CD14-positive monocyte (primary cell): ENCODE results near the gene ZNF143. TPM values are rescaled to one million over a fixed set of nuclear protein-coding genes. Genes with fewer than 3 reads are reported as not detected.

Experiments used
- DNase-seq, 3 donors: peaks; one replicate each; pipeline ENCODE4 v3.0.0-alpha.2; 2011 to 2022
- H2AFZ ChIP-seq: 2 replicates; pipeline ENCODE4 v1.6.0; 2012; ENCODE audit warnings: mild to moderate bottlenecking, low read depth, low read length, inconsistent platforms; ENCODE audit not compliant: insufficient read depth, poor library complexity, severe bottlenecking
- H3K27ac ChIP-seq, 2 donors: 1 replicate in 1 of 2; 2 replicates in 1 of 2; pipeline ENCODE4 v1.5.1; 2012 to 2013; ENCODE audit warnings: low read length in 2 of 2, control low read depth in 1 of 2, inconsistent platforms in 1 of 2, low read depth in 1 of 2, mild to moderate bottlenecking in 1 of 2
- H3K27me3 ChIP-seq, 2 donors: one replicate each; pipeline versions ENCODE4 v1.6.0 to v1.6.1; 2011 to 2013; ENCODE audit warnings: low read length in 2 of 2; ENCODE audit not compliant: control insufficient read depth in 2 of 2, insufficient read depth in 2 of 2
- H3K36me3 ChIP-seq, 2 donors: replicated peaks in 1 of 2; 1 replicate in 1 of 2; 2 replicates in 1 of 2; pipeline versions ENCODE4 v1.5.1 to v1.6.1; 2012 to 2013; ENCODE audit warnings: low read length in 2 of 2, control low read depth in 1 of 2, inconsistent platforms in 1 of 2, mild to moderate bottlenecking in 1 of 2; ENCODE audit not compliant: insufficient read depth in 2 of 2, control insufficient read depth in 1 of 2
- H3K4me1 ChIP-seq, 2 donors: 1 replicate in 1 of 2; 2 replicates in 1 of 2; pipeline versions ENCODE4 v1.5.1 to v1.6.1; 2012 to 2013; ENCODE audit warnings: low read length in 2 of 2, control low read depth in 1 of 2, inconsistent platforms in 1 of 2, mild to moderate bottlenecking in 1 of 2, moderate library complexity in 1 of 2; ENCODE audit not compliant: insufficient read depth in 2 of 2, control insufficient read depth in 1 of 2
- H3K4me2 ChIP-seq: replicated peaks from 2 replicates; pipeline ENCODE3; 2012; ENCODE audit warnings: low read length, moderate library complexity, mild to moderate bottlenecking; ENCODE audit not compliant: poor library complexity, severe bottlenecking; ENCODE audit errors: extremely low read depth
- H3K4me3 ChIP-seq, 3 experiments: fragments of 200-600 bp in 1 of 3; sonication (generic) in 1 of 3; replicated peaks in 1 of 3; 1 replicate in 2 of 3; 2 replicates in 1 of 3; pipeline ENCODE4 v1.5.1; 2011 to 2013; ENCODE audit warnings: low read length in 3 of 3, mild to moderate bottlenecking in 3 of 3, control low read depth in 2 of 3, low read depth in 2 of 3, inconsistent platforms in 1 of 3, moderate library complexity in 1 of 3
- H3K79me2 ChIP-seq: 2 replicates; pipeline ENCODE4 v1.6.0; 2012; ENCODE audit warnings: mild to moderate bottlenecking, control low read depth, inconsistent platforms, low read length, moderate library complexity; ENCODE audit not compliant: insufficient read depth
- H3K9ac ChIP-seq: 2 replicates; pipeline ENCODE4 v1.6.0; 2017; ENCODE audit warnings: low read length, mild to moderate bottlenecking; ENCODE audit not compliant: insufficient read depth, poor library complexity, severe bottlenecking
- H3K9me3 ChIP-seq, 2 donors: replicated peaks in 1 of 2; 1 replicate in 1 of 2; 2 replicates in 1 of 2; pipeline versions ENCODE4 v1.5.1 to v1.6.1; 2012 to 2013; ENCODE audit warnings: low read length in 2 of 2, control low read depth in 1 of 2; ENCODE audit not compliant: control insufficient read depth in 1 of 2, insufficient read depth in 1 of 2
- H4K20me1 ChIP-seq: 2 replicates; pipeline ENCODE4 v1.6.0; 2012; ENCODE audit warnings: mild to moderate bottlenecking, low read length, control low read depth, moderate library complexity; ENCODE audit not compliant: insufficient read depth
- H3K27ac Mint-ChIP-seq, 7 donors: one replicate each; pipeline ENCODE4 v1.8.0; 2020; ENCODE audit warnings: mild to moderate bottlenecking in 7 of 7, mixed read lengths in 7 of 7, moderate library complexity in 6 of 7, inconsistent platforms in 2 of 7
- H3K27me3 Mint-ChIP-seq, 3 donors: one replicate each; pipeline ENCODE4 v1.8.0; 2021 to 2022; ENCODE audit warnings: low read depth in 3 of 3, mild to moderate bottlenecking in 3 of 3, mixed read lengths in 3 of 3, moderate library complexity in 3 of 3, inconsistent platforms in 1 of 3
- H3K36me3 Mint-ChIP-seq, 2 donors: one replicate each; pipeline ENCODE4 v1.8.0; 2020; ENCODE audit warnings: mixed read lengths in 2 of 2, inconsistent platforms in 1 of 2, mild to moderate bottlenecking in 1 of 2
- H3K4me1 Mint-ChIP-seq: one replicate; pipeline ENCODE4 v1.8.0; 2020; ENCODE audit warnings: mild to moderate bottlenecking, mixed read lengths
- H3K4me3 Mint-ChIP-seq, 2 donors: one replicate each; pipeline ENCODE4 v1.8.0; 2020; ENCODE audit warnings: mild to moderate bottlenecking in 2 of 2, mixed read lengths in 2 of 2, moderate library complexity in 1 of 2
- H3K9me3 Mint-ChIP-seq, 7 donors: one replicate each; pipeline ENCODE4 v1.8.0; 2020 to 2022; ENCODE audit warnings: mixed read lengths in 7 of 7, mild to moderate bottlenecking in 6 of 7, moderate library complexity in 6 of 7, inconsistent platforms in 2 of 7
- WGBS: methylation state at CpG from one replicate; pipeline ENCODE4 v1.1.5; 2013; ENCODE audit warnings: missing lambda C conversion rate; ENCODE audit not compliant: insufficient coverage; 5-methylcytosine and 5-hydroxymethylcytosine counted together
- intact Hi-C, 2 donors: fragments of 100-400 bp; cut with micrococcal nuclease; formaldehyde crosslinking; loops; one replicate each; pipeline versions ENCODE4 v1.15.0 to v1.15.1; 2023
- polyA plus RNA-seq, 3 donors: library from polyadenylated mRNA; depleted of rRNA in 1 of 3; unstranded in 2 of 3; stranded (reverse) in 1 of 3; fragments of 300-500 nt in 2 of 3; fragments of >200 nt in 1 of 3; fragmentation: Illumina TruSeq in 2 of 3; gene quantifications; 1 replicate in 2 of 3; 2 replicates in 1 of 3; pipeline ENCODE4 v1.2.3, GENCODE V29; 2012 to 2021
- TF ChIP-seq, protein P1 (sequence below): fragments of 200-600 bp; IDR thresholded peaks from one replicate; pipeline ENCODE4 v1.8.0; 2022; ENCODE audit warnings: antibody characterized with exemption, mild to moderate bottlenecking

Gene ZNF143
- polyA plus RNA-seq, 3 donors = 26.8 to 30.5 (median 30.1) TPM

DNA sequence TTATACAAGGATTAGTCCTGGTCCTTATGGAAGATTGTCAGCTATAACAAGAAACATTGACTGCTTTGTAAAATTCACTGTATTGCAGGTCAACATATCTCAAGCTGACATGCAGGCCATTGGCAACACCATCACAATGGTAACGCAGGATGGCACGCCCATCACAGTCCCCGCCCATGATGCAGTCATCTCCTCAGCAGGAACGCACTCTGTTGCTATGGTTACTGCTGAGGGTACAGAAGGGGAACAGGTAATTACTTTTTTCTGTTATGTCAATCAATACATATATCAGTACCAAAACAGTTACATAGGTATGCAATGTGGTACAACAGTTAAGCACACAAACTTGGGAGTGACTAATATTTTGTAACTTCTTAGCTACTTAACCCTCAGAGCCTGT, 55.3 kb downstream of the ZNF143 start:
- H3K4me1 ChIP-seq = peaks cover 9 to 11% of the 10 kb centered on the region in 2 donors
- H3K4me3 ChIP-seq = no peak overlapping the region
- peaks cover 19% of the 10 kb centered on the region for H3K4me1 Mint-ChIP-seq
- H3K4me3 Mint-ChIP-seq = no peak overlapping the region
- no peaks in the 10 kb centered on the region for H3K27me3 Mint-ChIP-seq
- H3K27me3 ChIP-seq = no peaks in the 10 kb centered on the region
- H3K9me3 Mint-ChIP-seq = peaks cover 0 to 2% (median 0%) of the 10 kb centered on the region in 7 donors
- no peak overlapping the region for H3K4me2 ChIP-seq
- no peak overlapping the region for H3K27ac ChIP-seq
- no peak overlapping the region for H3K9ac ChIP-seq
- H3K36me3 ChIP-seq = peaks cover 62 to 94% of the 10 kb centered on the region in 2 donors
- H3K9me3 ChIP-seq = no peaks in the 10 kb centered on the region
- no peaks in the 10 kb centered on the region for H3K79me2 ChIP-seq
- WGBS = 100% methylated on average over 3 of the region's 4 CpGs
- intact Hi-C loops = no loop called here
- no peak overlapping the region for H3K27ac Mint-ChIP-seq
- no peak for DNase-seq
- peaks cover 67 to 90% of the 10 kb centered on the region in 2 donors for H3K36me3 Mint-ChIP-seq
- H2AFZ ChIP-seq = no peak overlapping the region
- TF ChIP-seq, protein P1, sequence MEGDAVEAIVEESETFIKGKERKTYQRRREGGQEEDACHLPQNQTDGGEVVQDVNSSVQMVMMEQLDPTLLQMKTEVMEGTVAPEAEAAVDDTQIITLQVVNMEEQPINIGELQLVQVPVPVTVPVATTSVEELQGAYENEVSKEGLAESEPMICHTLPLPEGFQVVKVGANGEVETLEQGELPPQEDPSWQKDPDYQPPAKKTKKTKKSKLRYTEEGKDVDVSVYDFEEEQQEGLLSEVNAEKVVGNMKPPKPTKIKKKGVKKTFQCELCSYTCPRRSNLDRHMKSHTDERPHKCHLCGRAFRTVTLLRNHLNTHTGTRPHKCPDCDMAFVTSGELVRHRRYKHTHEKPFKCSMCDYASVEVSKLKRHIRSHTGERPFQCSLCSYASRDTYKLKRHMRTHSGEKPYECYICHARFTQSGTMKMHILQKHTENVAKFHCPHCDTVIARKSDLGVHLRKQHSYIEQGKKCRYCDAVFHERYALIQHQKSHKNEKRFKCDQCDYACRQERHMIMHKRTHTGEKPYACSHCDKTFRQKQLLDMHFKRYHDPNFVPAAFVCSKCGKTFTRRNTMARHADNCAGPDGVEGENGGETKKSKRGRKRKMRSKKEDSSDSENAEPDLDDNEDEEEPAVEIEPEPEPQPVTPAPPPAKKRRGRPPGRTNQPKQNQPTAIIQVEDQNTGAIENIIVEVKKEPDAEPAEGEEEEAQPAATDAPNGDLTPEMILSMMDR = no peak
- peaks cover 4% of the 10 kb centered on the region for H4K20me1 ChIP-seq

DNA sequence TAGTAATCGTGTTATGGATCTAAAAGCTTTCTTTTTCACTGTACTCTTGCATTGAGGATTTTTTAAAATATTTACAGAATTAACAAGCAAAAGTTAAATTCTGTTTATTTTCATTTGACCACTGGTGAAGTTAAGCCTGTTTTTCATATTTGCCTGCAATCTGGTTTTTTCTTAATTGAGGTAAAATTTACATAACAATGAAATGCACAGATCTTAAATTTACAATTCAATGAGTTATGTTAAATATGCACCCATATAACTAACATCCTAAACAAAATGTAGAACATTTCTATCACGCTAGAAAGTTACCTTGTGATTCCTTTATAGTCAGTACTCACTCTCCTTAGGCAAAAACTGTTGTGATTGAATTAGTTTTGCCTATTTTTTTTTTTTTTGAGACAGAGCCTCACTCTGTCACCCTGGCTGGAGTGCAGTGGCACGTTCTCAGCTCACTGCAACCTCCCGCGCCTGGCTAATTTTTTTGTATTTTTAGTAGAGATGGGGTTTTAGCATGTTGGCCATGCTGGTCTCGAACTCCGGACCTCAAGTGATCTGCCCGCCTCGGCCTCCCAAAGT, 58.1 kb downstream of the ZNF143 start:
- Histone ChIP-seq H3K27me3 (no peaks in the 10 kb centered on the region), H2AFZ (no peak overlapping the region), H3K36me3 (peaks cover 52 to 93% of the 10 kb centered on the region in 2 donors), H3K4me2 (no peak overlapping the region), H3K4me3 (no peak overlapping the region), H3K4me1 (peaks cover 0 to under 1% of the 10 kb centered on the region in 2 donors), H3K9ac (no peak overlapping the region), H3K79me2 (no peaks in the 10 kb centered on the region), H3K9me3 (no peaks in the 10 kb centered on the region), H4K20me1 (no peaks in the 10 kb centered on the region), H3K27ac (no peak overlapping the region)
- Mint-ChIP-seq H3K4me3 (no peak overlapping the region), H3K27ac (no peak overlapping the region), H3K9me3 (peaks cover 0 to 2% (median 0%) of the 10 kb centered on the region in 7 donors), H3K27me3 (peaks cover 0 to 1% (median 0%) of the 10 kb centered on the region in 3 donors), H3K4me1 (peaks cover 10% of the 10 kb centered on the region), H3K36me3 (peaks cover 65 to 86% of the 10 kb centered on the region in 2 donors)
- TF ChIP-seq, protein P1 = no peak
- WGBS = no CpG with 5 or more reads among the region's 9 CpGs
- intact Hi-C loops = no loop called here
- DNase-seq = no peak
